ENCODE data around the gene HGFAC.

DNA sequence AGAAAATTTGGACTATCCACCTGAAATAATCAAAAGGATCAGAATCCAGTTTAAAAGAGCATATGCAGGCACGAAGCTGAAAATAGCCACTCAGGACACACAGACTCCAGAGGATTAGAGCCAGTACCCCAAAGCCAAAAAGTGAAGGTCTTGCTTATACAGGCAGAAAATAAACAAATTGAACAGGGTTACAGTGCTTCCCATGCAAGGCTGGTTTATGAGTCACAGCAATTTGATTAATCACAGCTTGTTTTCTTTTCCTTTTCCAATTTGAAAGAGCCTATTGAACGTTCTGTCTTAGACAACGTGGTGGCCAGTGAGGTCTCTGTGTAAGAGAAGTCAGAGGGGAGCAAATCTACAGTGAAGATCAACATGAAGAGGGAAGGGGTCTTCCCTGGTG, 10.2 kb downstream of the HGFAC start:
- no peak for TF ChIP-seq POLR2A (IDR thresholded peaks at IDR 0.05)
- TF ChIP-seq, protein P1, sequence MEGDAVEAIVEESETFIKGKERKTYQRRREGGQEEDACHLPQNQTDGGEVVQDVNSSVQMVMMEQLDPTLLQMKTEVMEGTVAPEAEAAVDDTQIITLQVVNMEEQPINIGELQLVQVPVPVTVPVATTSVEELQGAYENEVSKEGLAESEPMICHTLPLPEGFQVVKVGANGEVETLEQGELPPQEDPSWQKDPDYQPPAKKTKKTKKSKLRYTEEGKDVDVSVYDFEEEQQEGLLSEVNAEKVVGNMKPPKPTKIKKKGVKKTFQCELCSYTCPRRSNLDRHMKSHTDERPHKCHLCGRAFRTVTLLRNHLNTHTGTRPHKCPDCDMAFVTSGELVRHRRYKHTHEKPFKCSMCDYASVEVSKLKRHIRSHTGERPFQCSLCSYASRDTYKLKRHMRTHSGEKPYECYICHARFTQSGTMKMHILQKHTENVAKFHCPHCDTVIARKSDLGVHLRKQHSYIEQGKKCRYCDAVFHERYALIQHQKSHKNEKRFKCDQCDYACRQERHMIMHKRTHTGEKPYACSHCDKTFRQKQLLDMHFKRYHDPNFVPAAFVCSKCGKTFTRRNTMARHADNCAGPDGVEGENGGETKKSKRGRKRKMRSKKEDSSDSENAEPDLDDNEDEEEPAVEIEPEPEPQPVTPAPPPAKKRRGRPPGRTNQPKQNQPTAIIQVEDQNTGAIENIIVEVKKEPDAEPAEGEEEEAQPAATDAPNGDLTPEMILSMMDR (IDR thresholded peaks at IDR 0.05), result no peak

Data from esophagus squamous epithelium (tissue), 4 donors.